ENCODE results near the gene TMEM123.

TMEM123 gene

GRCh38 chr11:102488208-102488607, 35.6 kb upstream of the TMEM123 start:
- H3K27me3 Mint-ChIP-seq (ENCODE audit: low read depth, poor library complexity), result peaks cover 10% of the 10 kb centered on the region
- H3K9me3 Mint-ChIP-seq, result no peaks in the 10 kb centered on the region
- H3K36me3 Mint-ChIP-seq (ENCODE audit: low read depth), result no peaks in the 10 kb centered on the region
- no peak overlapping the region for H3K4me3 Mint-ChIP-seq
- TF ChIP-seq CTCF (IDR thresholded peaks at IDR 0.05), result no peak
- no peaks in the 10 kb centered on the region for H3K4me1 Mint-ChIP-seq
- no peak for DNase-seq
- H3K27ac Mint-ChIP-seq, result no peak overlapping the region

GRCh38 chr11:102487214-102487613, 34.6 kb upstream of the TMEM123 start:
- Mint-ChIP-seq H3K27me3 (ENCODE audit: low read depth, poor library complexity) (peaks cover 8% of the 10 kb centered on the region), H3K4me1 (no peaks in the 10 kb centered on the region), H3K4me3 (no peak overlapping the region), H3K9me3 (no peaks in the 10 kb centered on the region), H3K36me3 (ENCODE audit: low read depth) (no peaks in the 10 kb centered on the region), H3K27ac (no peak overlapping the region)
- no peak for TF ChIP-seq CTCF (IDR thresholded peaks at IDR 0.05)
- DNase-seq, result no peak

- Mint-ChIP-seq H3K4me3 (no peak overlapping the region), H3K27me3 (ENCODE audit: low read depth, poor library complexity) (peaks cover 8% of the 10 kb centered on the region), H3K36me3 (ENCODE audit: low read depth) (no peaks in the 10 kb centered on the region), H3K27ac (no peak overlapping the region), H3K4me1 (no peaks in the 10 kb centered on the region), H3K9me3 (no peaks in the 10 kb centered on the region)
- no peak for DNase-seq
- TF ChIP-seq CTCF (IDR thresholded peaks at IDR 0.05), result no peak
These were observed 34.0 kb upstream of the TMEM123 start for GRCh38 chr11:102486584-102486983.

DNA sequence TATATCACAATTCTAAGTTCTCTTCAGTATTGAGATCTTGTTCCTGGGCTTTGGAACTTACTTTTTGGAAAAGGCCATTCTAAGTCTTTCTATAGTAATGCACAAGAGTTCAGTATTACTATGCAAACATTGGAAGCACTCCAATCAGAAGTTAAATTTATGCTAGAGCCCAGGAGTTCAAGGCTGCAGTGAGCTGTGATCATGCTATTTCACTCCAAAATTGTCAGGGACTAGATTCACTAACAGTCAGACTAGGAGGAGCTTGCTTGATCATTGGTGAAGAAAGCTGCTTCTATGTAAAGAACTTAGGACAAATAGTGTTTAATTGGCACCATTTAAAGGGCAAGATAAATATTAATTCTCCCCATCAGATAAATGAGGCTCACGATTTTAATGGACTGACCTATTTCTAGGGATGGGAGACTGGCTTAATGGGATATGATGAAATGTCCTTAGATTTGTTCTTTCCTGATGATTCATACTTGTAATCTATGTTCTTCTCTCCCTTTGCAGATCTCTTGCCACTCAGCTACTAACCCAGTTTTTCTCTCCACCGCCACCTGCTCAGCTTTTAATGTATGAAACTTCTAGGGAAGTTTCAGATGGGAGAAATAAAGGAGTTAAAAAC, 32.6 kb upstream of the TMEM123 start:
- Mint-ChIP-seq H3K27ac (no peak overlapping the region), H3K9me3 (no peaks in the 10 kb centered on the region), H3K4me1 (no peaks in the 10 kb centered on the region)

GRCh38 chr11:102482433-102482832, 29.9 kb upstream of the TMEM123 start:
- H3K9me3 Mint-ChIP-seq, result no peaks in the 10 kb centered on the region
- H3K36me3 Mint-ChIP-seq (ENCODE audit: low read depth), result no peaks in the 10 kb centered on the region
- peaks cover 3% of the 10 kb centered on the region for H3K27me3 Mint-ChIP-seq (ENCODE audit: low read depth, poor library complexity)
- no peak for DNase-seq
- H3K27ac Mint-ChIP-seq, result no peak overlapping the region
- H3K4me1 Mint-ChIP-seq, result peaks cover 5% of the 10 kb centered on the region
- TF ChIP-seq CTCF (IDR thresholded peaks at IDR 0.05), result no peak
- H3K4me3 Mint-ChIP-seq, result no peak overlapping the region

More for the DNA sequence above, 32.6 kb upstream of the TMEM123 start:
- TF ChIP-seq CTCF (IDR thresholded peaks at IDR 0.05), result no peak
- Mint-ChIP-seq H3K36me3 (ENCODE audit: low read depth) (no peaks in the 10 kb centered on the region), H3K4me3 (no peak overlapping the region), H3K27me3 (ENCODE audit: low read depth, poor library complexity) (peaks cover 10% of the 10 kb centered on the region)
- no peak for DNase-seq

DNA sequence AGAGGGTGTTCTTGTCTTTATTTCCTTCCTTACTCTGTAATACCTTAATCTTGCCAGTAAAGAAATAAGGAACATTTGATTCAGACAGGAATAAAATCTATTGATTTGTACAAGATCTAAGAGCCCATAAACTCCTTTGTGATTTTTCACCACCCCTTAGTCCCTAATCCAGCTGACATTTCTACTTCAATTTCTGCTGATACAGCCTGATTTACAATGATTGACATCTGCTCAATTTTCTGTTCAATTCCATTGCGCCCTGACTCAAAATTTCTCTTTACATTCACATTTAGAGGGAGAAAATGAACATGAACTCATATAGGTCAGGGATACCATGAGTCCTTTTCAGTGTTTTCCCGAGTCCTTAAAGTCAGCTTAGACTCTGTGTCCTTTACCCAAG, 27.2 kb upstream of the TMEM123 start:
- no peak for DNase-seq
- Mint-ChIP-seq H3K27me3 (ENCODE audit: low read depth, poor library complexity) (peaks cover 3% of the 10 kb centered on the region), H3K4me3 (no peak overlapping the region), H3K27ac (no peak overlapping the region), H3K9me3 (no peaks in the 10 kb centered on the region), H3K4me1 (peaks cover 18% of the 10 kb centered on the region), H3K36me3 (ENCODE audit: low read depth) (no peaks in the 10 kb centered on the region)
- no peak for TF ChIP-seq CTCF (IDR thresholded peaks at IDR 0.05)
